NOMO-1 treated with dmso at 0.1 percent for 144 hours (cell line): ENCODE results near the gene SDK2.

Experiments used
- DNase-seq: peaks from one replicate; lab custom pipeline; 2025; ENCODE audit not compliant: unreplicated experiment; lab: John Stamatoyannopoulos, UW

Gene SDK2

DNA sequence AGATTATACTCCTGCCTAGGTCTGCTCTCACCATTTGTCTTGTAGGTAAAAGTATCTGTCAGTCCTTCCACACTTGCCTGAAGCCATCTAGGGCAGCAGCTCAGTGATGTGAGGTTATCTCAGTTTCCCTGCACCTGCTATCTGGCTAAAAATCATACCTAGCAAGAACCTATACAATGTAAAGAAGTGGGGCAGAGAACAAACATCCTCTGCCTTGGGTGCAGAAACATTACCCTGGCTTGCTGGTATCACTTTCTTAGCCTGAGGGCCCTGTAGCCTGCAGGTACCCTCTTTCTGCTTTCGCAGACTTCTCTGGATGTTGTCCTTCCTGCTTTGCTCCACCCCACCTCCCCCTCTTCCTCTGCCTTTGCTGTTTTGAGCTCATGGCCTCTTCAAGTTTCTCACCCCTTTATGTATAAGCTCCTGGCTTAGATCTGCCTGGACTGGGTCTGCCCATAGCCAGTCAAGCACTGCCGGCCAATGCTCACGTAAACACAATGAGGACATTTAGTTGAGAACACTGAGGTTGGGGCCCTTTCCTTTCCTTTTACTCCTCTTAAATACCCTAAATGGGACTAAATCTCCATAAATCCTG lies 8.7 kb upstream of the SDK2 start:
- no peak for DNase-seq

- no peak for DNase-seq
Observed at GRCh38 chr17:73650617-73651200, 6.5 kb upstream of the SDK2 start.

GRCh38 chr17:73650140-73650539 lies 5.9 kb upstream of the SDK2 start:
- DNase-seq = no peak

- DNase-seq = no peak
Observed at GRCh38 chr17:73648974-73649373, 4.7 kb upstream of the SDK2 start.

- no peak for DNase-seq
Observed at GRCh38 chr17:73648543-73648820, 4.2 kb upstream of the SDK2 start.

GRCh38 chr17:73647772-73648542 lies 3.7 kb upstream of the SDK2 start:
- no peak for DNase-seq

GRCh38 chr17:73647301-73647695 lies 3.1 kb upstream of the SDK2 start:
- no peak for DNase-seq

DNA sequence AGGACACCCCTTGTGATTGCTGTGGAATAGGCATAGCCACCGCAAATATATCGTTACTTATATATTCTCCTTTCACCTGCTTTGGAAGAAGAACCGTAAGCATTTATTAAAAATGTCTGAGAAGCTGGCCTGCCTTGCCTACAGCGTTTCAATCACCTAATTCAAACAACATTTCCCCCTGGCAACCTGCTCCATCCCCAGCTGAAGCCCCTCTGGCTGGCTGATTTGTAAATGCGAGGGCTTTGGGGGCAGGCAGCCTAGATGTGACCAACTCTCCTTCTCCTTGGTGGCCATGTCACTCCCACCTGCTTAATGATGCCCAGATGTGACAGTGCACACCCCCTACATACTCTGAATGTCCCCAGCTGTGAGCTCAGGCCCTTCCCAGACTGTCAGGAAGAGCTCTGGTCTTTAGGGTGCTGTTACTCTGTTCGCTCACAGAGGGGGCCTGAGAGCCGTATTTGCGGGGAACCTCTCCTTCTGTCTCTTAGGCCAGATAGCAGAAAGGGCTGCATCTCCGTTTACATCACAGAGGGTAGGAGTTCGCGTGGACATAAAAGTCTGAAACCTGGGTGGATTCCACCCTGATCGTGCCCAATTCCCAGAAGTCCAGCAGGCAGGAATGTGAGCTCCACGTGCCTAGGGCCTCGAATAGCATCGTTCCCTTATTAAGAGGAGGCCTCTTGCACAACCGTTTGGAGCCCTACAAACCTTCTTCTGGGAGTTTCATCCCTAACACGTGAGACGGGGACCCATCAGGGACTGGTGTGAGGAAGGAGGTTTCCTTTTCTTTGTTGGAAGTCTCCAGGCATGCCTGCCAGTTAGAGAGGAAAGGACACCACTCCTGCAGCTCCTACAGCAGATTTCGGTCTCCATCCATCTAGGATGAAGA lies 2.4 kb upstream of the SDK2 start:
- no peak for DNase-seq

DNA sequence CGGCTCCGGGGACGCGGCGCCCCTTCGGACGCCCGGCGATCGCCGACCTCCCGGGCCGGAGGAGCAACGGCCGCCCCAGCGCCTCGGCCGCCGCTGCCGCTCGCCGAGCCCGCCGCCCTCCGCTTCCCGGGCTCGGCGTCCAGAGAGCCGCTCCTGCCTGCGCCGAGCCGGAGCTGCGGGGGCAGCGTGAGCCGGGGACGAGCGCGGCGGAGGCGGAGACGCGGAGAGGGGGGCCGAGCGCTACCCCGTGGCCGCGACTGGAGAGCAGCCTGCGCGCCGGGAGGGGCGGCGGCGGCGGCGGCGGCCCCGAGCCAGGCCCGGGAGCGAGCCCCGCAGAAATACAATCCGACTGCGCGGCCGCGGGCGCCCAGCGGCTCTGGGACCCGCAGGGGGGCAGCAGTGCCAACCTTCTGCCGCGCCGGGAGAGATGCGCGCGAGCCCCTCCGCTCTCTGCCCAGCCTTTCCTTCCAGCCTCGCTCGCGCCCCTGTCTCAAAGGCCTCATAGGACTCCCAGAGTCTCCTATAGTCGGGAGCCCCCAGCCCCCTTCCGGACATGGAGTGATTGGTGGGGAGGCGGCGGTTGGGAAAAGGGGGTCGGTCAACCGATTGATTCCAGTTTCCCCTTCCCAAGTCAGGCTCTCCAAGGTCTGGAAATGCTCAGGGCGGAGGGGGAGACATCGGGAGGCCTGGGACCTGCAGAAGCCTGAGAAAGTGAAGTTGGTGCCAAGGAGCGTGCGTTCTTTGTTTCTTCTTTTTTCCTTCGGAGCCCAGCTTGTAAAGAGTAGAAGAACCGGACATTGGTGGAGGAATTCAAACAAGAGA lies 1.0 kb upstream of the SDK2 start:
- DNase-seq = no peak

GRCh38 chr17:73643852-73644144 lies 447 bp downstream of the SDK2 start:
- no peak for DNase-seq

DNA sequence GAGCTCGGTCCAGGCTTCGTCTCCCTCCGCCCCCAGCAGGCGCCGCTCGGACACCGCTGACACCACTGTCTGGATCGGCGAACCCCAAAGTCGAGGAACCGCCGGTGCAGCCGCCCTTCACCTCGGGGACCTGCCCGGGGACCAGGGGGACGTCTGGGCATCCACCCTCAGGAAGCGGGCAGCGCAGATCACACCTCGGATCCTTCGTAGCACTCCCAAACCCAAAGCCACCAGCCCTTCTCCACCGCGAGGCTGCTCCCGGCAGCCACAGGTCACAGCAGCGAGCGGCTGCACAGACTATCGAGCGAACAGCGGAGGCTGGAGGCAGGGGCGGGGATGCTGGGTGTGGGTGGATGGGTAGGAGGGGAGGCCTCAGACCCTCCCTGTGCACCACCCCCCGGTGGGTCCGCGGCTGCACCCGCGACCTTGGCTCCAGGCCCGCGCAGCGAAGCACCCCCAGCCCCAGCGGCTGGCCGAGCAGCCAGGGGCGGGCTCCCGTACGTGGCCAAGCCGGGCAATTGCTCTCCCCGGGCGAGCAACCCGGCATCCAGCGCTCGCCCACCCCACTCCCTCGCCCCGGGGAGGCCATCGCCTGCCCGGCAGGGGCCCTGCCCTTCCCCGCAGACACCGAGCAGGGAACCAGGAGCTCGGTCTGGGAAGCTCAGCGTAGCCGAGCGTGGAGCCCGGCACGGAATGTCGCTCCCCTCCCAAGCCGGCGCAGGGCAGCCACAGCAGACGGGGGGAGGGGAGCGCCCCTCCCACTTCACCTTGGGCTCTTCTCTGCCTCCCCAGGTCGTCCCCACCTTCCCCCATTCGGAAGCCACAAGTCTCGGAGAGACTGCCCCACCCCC lies 1.0 kb downstream of the SDK2 start:
- no peak for DNase-seq

- no peak for DNase-seq
Observed at GRCh38 chr17:73642659-73643000, 1.6 kb downstream of the SDK2 start.

DNA sequence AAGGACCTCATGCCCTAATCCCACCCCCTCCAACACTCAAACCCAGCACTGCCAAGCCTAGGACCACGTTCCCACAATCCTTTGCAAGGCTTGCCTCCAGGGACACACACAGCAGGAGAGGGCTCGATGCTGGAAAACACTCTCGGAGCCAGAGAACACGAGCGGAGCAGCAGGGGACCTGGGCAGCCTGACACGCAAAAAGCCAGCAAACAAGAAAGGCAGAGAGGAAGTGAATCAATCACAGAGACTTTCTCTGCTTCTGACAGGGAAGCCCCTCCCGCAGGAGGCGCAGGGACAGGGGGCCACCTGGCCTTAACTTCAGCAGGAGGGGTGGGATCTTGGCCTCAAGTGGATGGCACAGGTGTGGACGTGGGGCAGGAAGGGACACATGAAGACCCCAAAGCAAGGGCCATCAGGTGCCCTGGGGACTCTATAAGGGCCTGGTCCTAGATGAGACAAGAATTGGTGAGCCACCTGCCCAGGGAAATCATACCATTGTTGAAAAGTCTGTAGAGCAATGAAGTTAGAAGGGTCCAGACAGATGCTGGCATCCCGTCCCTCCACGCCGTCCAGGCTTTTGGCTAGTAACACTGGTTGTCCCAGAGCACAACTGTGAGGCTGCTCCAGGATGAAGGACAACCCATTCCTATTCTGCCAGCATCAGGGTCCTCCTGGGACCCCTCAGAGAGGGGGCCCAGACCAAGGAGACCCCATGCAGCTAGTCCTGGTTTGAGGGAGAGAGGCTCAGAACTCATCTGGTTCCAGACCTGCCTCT lies 2.2 kb downstream of the SDK2 start:
- no peak for DNase-seq

- no peak for DNase-seq
Observed at GRCh38 chr17:73640691-73641090, 3.6 kb downstream of the SDK2 start.

- no peak for DNase-seq
Observed at GRCh38 chr17:73639932-73640331, 4.3 kb downstream of the SDK2 start.

- no peak for DNase-seq
Observed at GRCh38 chr17:73639322-73639721, 4.9 kb downstream of the SDK2 start.

DNA sequence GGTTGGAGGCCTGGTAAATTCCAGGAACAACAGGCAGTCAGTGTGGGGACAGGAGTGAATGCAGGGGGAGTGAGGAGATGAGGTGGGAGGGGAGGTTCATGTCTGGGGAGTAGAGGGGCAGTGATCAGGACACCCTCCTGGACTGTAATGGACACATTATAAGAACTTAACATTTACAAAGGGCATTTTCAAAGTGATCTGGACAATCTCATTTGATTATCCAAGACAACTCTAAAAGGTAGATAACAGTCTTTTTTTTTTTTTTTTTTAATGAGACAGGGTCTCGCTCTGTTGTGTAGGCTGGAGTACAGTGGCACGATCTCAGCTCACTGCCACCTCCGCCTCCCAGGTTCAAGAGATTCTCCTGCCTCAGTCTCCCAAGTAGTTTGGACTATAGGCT lies 5.7 kb downstream of the SDK2 start:
- no peak for DNase-seq

GRCh38 chr17:73637866-73638265 lies 6.4 kb downstream of the SDK2 start:
- DNase-seq = no peak

DNA sequence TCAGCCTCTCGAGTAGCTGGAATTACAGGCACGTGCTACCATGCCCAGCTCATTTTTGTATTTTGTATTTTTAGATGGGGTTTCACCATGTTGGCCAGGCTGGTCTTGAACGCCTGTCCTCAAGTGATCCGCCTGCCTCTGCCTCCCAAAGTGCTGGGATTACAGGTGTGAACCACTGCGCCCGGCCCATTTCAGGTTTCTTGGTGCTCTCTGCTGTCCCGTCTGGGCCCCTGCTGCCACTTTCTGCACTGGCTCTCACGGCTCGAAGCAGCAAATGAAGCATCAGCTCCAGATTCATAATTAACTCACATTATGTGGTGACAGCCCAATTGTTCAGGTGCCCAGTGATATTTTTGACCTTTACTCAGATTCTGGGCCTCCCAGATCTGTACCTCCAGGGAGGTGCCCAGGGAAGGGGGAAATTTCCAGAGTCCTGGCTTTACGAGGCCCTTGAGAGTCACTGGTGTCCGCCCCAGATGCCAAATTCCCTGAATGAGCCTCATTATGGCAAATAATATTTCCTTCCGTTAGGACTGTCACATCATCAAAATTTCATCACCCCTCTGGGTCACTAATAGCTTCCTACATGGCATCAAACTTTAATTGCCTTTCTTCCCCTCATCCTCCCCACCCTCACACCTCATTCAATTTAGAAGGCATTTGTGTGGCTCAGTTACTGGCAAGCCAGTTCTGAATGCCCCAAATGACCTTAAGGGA lies 9.0 kb downstream of the SDK2 start:
- DNase-seq = no peak
